Brain microvascular endothelial cell (primary cell): ENCODE results near the gene FGD4.

Experiments
- DNase-seq: peaks from one replicate; pipeline ENCODE4 v3.0.0-alpha.2; 2020
- H3K27ac ChIP-seq: fragments of 250-450 bp; sonication (Bioruptor Pico); 2 replicates; pipeline ENCODE4 v1.5.1; 2020; ENCODE audit warnings: mild to moderate bottlenecking, moderate library complexity
- H3K27me3 ChIP-seq: fragments of 250-450 bp; sonication (Bioruptor Pico); replicated peaks from 2 replicates; pipeline ENCODE4 v1.5.1; 2020; ENCODE audit warnings: mild to moderate bottlenecking
- H3K36me3 ChIP-seq: fragments of 250-450 bp; sonication (Bioruptor Pico); replicated peaks from 2 replicates; pipeline ENCODE4 v1.5.1; 2020; ENCODE audit warnings: mild to moderate bottlenecking
- H3K4me3 ChIP-seq: 2 replicates; pipeline ENCODE4 v1.5.1; 2011; ENCODE audit warnings: low read depth, mild to moderate bottlenecking, control low read depth, low read length, moderate library complexity
- in situ Hi-C: cut with HindIII; loops from 2 replicates; pipeline ENCODE4 v1.10.0; 2017; ENCODE audit warnings: low sequenced_read_pairs, low pct_ligation_motif_present
- TF ChIP-seq, protein P1 (sequence below): IDR thresholded peaks from 2 replicates; pipeline ENCODE4 v1.5.1; 2011; ENCODE audit warnings: low read depth, mild to moderate bottlenecking, moderate library complexity, low read length, control low read depth, inconsistent platforms; ENCODE audit errors: missing control alignments

FGD4 gene

DNA sequence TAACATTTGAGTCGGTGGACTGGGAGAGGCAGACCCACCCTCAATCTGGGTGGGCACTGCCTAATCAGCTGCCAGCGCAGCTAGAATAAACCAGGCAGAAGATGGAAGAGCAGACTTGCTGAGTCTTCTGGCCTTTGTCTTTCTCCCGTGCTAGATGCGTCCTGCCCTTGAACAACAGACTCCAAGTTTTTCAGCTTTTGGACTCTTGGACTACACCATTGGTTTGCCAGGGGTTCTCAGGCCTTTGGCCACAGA lies 252.5 kb downstream of the FGD4 start:
- Histone ChIP-seq H3K27me3 (no peaks in the 10 kb centered on the region), H3K36me3 (no peaks in the 10 kb centered on the region), H3K27ac (no peak overlapping the region), H3K4me3 (no peak overlapping the region)
- TF ChIP-seq, protein P1, sequence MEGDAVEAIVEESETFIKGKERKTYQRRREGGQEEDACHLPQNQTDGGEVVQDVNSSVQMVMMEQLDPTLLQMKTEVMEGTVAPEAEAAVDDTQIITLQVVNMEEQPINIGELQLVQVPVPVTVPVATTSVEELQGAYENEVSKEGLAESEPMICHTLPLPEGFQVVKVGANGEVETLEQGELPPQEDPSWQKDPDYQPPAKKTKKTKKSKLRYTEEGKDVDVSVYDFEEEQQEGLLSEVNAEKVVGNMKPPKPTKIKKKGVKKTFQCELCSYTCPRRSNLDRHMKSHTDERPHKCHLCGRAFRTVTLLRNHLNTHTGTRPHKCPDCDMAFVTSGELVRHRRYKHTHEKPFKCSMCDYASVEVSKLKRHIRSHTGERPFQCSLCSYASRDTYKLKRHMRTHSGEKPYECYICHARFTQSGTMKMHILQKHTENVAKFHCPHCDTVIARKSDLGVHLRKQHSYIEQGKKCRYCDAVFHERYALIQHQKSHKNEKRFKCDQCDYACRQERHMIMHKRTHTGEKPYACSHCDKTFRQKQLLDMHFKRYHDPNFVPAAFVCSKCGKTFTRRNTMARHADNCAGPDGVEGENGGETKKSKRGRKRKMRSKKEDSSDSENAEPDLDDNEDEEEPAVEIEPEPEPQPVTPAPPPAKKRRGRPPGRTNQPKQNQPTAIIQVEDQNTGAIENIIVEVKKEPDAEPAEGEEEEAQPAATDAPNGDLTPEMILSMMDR = no peak
- DNase-seq = no peak
- in situ Hi-C loops = no loop called here

DNA sequence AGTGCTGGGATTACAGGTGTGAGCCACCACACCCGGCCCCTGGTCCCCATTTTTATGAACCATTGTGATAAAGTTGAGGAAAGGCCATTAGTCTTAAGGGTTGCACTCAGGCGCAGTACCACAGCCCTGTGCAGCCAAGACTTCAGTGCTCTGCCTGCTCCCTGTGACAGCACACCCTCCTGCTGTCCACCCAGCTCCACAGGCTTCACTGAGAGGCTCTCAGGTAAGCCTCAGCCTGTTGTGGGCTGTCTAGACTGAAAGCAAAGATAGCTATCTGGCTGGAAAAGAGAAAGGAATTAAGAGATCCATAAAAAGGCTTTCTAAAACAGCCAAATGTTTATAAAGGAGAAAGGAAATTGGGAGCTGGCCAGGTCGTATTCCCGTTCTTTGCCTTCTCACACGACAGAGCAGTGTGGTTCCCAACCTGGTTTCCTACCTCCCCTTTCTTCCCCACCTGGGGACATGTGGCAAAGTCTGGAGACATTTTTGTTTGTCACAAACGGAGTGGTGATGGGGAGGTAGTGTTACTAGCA lies 260.6 kb downstream of the FGD4 start:
- no peak for DNase-seq

DNA sequence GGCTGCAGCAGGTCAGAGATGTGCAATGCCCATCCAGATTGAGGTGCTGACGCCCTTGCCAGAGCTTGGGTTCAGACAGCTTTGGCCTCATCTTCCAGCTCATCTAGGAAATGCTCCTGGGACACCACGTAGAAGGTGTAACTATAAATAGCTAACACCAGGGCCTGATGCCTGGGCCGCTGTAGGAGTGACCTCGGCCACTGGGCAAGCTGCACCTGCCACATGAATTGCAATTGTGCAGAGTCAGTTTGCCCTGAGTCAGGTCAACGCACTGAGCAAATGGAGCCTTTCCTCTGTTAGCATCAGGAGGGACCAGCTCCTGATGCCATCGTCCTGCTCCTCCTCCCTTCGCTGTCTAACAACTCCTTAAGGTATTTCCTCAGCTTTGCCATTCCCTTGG lies 262.3 kb downstream of the FGD4 start:
- Histone ChIP-seq H3K4me3 (no peak overlapping the region), H3K27ac (no peak overlapping the region), H3K36me3 (no peaks in the 10 kb centered on the region), H3K27me3 (no peaks in the 10 kb centered on the region)
- DNase-seq = no peak
- TF ChIP-seq, protein P1 = no peak
- in situ Hi-C loops = no loop called here

More for the DNA sequence above, 260.6 kb downstream of the FGD4 start:
- in situ Hi-C loops = no loop called here
- Histone ChIP-seq H3K27ac (no peak overlapping the region), H3K27me3 (no peaks in the 10 kb centered on the region), H3K36me3 (no peaks in the 10 kb centered on the region), H3K4me3 (no peak overlapping the region)
- TF ChIP-seq, protein P1 = no peak

DNA sequence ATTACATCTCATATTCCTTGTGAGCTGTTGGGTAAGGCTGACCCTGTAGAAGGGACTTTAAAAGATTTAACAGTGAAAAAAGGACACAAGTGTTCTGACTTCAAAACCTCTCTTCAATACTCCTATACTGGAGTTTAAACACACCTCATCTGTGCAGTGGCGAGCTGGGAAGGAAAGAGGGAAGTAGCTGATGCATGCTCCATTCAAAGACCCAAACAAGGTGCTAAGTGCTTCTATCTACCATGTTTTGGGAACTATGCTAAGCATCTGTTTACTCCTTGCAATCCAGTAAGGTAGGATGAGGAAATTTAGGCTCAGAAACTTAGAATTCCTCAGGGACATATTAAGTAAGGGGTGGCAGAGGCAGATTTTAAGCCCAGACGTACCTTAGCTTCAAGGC lies 263.3 kb downstream of the FGD4 start:
- TF ChIP-seq, protein P1 = no peak
- in situ Hi-C loops = no loop called here
- no peak for DNase-seq

DNA sequence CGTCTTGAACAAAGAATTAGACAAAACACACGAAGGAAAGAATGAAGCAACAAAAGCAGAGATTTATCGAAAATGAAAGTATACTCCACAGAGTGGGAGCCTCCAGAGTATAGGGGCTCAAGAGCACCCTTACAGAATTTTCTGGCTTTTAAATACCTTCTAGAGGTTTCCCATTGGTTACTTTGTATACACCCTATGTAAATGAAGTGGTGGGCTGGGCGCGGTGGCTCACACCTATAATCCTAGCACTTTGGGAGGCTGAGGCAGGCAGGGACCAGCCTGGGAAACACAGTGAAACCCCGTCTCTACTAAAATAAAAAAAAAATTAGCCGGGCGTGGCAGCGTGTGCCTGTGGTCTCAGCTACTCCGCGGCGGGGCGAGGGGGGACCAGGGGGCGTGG lies 266.7 kb downstream of the FGD4 start:
- TF ChIP-seq, protein P1 = no peak
- DNase-seq = no peak
- Histone ChIP-seq H3K27me3 (no peaks in the 10 kb centered on the region), H3K27ac (no peak overlapping the region), H3K4me3 (no peak overlapping the region), H3K36me3 (no peaks in the 10 kb centered on the region)
- in situ Hi-C loops = no loop called here

More for the DNA sequence above, 263.3 kb downstream of the FGD4 start:
- Histone ChIP-seq H3K27me3 (no peaks in the 10 kb centered on the region), H3K27ac (no peak overlapping the region), H3K4me3 (no peak overlapping the region), H3K36me3 (no peaks in the 10 kb centered on the region)

DNA sequence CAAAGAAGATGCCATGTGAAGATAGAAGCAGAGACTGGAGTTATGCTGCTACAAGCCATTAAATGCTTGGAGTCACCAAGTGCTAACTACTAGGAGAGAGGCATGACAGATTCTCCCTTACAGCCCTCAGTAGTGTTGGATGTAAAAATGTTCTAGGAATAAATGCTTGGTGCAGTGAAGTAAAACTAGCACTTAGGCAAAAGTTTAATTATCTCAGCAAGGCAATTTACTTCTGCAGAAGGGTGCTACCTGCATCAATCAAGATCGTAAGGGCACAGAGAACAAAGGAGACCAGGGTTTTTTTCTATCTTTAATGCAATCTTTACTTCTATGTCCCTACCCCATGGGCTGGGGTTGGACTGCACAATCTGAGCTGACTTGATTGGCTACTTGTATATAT lies 270.2 kb downstream of the FGD4 start:
- in situ Hi-C loops = no loop called here
- no peaks in the 10 kb centered on the region for H3K27me3 ChIP-seq
- TF ChIP-seq, protein P1 = no peak

More for the DNA sequence above, 270.2 kb downstream of the FGD4 start:
- Histone ChIP-seq H3K27ac (no peak overlapping the region), H3K4me3 (no peak overlapping the region), H3K36me3 (no peaks in the 10 kb centered on the region)
- no peak for DNase-seq
